Ovary (tissue), 9 donors: ENCODE measurements around the gene TLN1. TPM values are rescaled to one million over a fixed set of nuclear protein-coding genes. Genes with fewer than 3 reads are reported as not detected.

ENCODE experiments used
- DNase-seq, 5 donors: peaks; one replicate each; pipeline ENCODE4 v3.0.0-alpha.2; 2019 to 2020
- H3K27ac ChIP-seq, 2 donors: fragments of 200-600 bp; one replicate each; pipeline versions ENCODE4 v1.5.1 to v1.8.0; 2019 to 2022
- H3K27me3 ChIP-seq: fragments of 200-600 bp; one replicate; pipeline ENCODE4 v1.8.0; 2022
- H3K36me3 ChIP-seq: fragments of 200-600 bp; sonication (generic); one replicate; pipeline ENCODE4 v1.5.1; 2019
- H3K4me1 ChIP-seq: one replicate; pipeline ENCODE4 v1.8.1; 2013; ENCODE audit warnings: mild to moderate bottlenecking, moderate library complexity; ENCODE audit not compliant: insufficient read depth
- H3K4me3 ChIP-seq: fragments of 200-600 bp; sonication (generic); one replicate; pipeline ENCODE4 v1.5.1; 2017
- H3K9me3 ChIP-seq, 2 donors: fragments of 200-600 bp in 1 of 2; sonication (generic) in 1 of 2; one replicate each; pipeline versions ENCODE4 v1.5.1 to v1.8.1; 2013 to 2019; ENCODE audit warnings: mild to moderate bottlenecking in 1 of 2, moderate library complexity in 1 of 2
- CTCF ChIP-seq, 3 donors: fragments of 450-650 bp in 2 of 3; fragments of 200-600 bp in 1 of 3; IDR thresholded peaks; one replicate each; pipeline versions ENCODE4 v1.5.1 to v1.8.0; 2016 to 2022; ENCODE audit warnings: antibody characterized with exemption in 3 of 3, mild to moderate bottlenecking in 1 of 3
- EP300 ChIP-seq: sonication (generic); formaldehyde crosslinking; IDR thresholded peaks from one replicate; pipeline ENCODE4 v1.6.1; 2017; ENCODE audit warnings: antibody characterized with exemption
- POLR2A ChIP-seq: fragments of 450-650 bp; IDR thresholded peaks from one replicate; pipeline ENCODE4 v1.6.1; 2017; ENCODE audit warnings: antibody characterized with exemption, mild to moderate bottlenecking, moderate library complexity
- WGBS, 3 donors: extraction: QIAGEN DNeasy Blood & Tissue Kit in 1 of 3; methylation state at CpG; one replicate each; pipeline versions ENCODE4 v1.1.5 to v1.1.7; 2013 to 2017; 5-methylcytosine and 5-hydroxymethylcytosine counted together
- intact Hi-C, 4 donors: fragments of 100-400 bp; cut with DNase I; formaldehyde crosslinking; loops; one replicate each; pipeline versions ENCODE4 v1.11.0 to v1.15.1; 2022 to 2023
- polyA plus RNA-seq, 2 donors: library from polyadenylated mRNA; stranded (reverse); fragments of 200-250 nt in 1 of 2; fragments of 350-450 nt in 1 of 2; fragmentation: Illumina TruSeq in 1 of 2; extraction: RNeasy Lipid Tissue Mini Kit (QIAGEN cat#74804) in 1 of 2; gene quantifications; one replicate each; pipeline ENCODE4 v1.2.3, GENCODE V29; 2013 to 2014
- total RNA-seq, 7 donors: library from RNA; depleted of rRNA in 2 of 7; stranded (reverse); fragments of >200 nt in 2 of 7; fragmentation: NEBNext Ultra II Directional in 3 of 7; extraction: Animal tissue kit (Norgen Biotek cat#: 25700) in 3 of 7; gene quantifications; one replicate each; pipeline versions ENCODE4 v1.1.0 to v1.2.4, GENCODE V29; 2016 to 2023
- donor health status: DM: no; HTN: no; CAD: no; lungs with moderate emphysema.
- donor health status: DM: no; HTN: no; CAD: no.
- donor health status: Bipolar disorder and iron deficiency.
- donor health status: DM: yes; HTN: yes; CAD: no.
- donor health status: DM: no; HTN: no; CAD: no.
- donor health status: DM: yes; HTN: yes; CAD: no.

Gene TLN1
- total and polyA plus RNA-seq, 9 donors: 106 to 344 (median 271) TPM

GRCh38 chr9:35714123-35714522, 17.9 kb downstream of the TLN1 start:
- WGBS, 3 donors: 91 to 93% (median 92%) methylated on average over 6 of the region's 6 CpGs
- TF ChIP-seq EP300: no peak
- no peak for TF ChIP-seq POLR2A
- TF ChIP-seq CTCF (IDR thresholded peaks at IDR 0.05): no peak
- no peaks in the 10 kb centered on the region for H3K36me3 ChIP-seq
- H3K4me1 ChIP-seq: no peaks in the 10 kb centered on the region
- H3K27ac ChIP-seq: no peak overlapping the region
- no peak overlapping the region for H3K4me3 ChIP-seq
- DNase-seq: no peak
- H3K27me3 ChIP-seq: no peaks in the 10 kb centered on the region
- intact Hi-C loops: no loop called here
- H3K9me3 ChIP-seq: no peaks in the 10 kb centered on the region

- H3K4me3 ChIP-seq: no peak overlapping the region
- TF ChIP-seq EP300: no peak
- TF ChIP-seq POLR2A: no peak
- no peak for TF ChIP-seq CTCF (IDR thresholded peaks at IDR 0.05)
- no peak for DNase-seq
- no peaks in the 10 kb centered on the region for H3K36me3 ChIP-seq
- no peaks in the 10 kb centered on the region for H3K27me3 ChIP-seq
- whole genome bisulfite sequencing, 3 donors: 87 to 93% (median 90%) methylated on average over 3 of the region's 3 CpGs
- intact Hi-C loops: no loop called here
- H3K4me1 ChIP-seq: no peaks in the 10 kb centered on the region
- no peaks in the 10 kb centered on the region for H3K9me3 ChIP-seq
- H3K27ac ChIP-seq: no peak overlapping the region
Observed at GRCh38 chr9:35713578-35713977, 18.4 kb downstream of the TLN1 start.

GRCh38 chr9:35712762-35713400, 19.1 kb downstream of the TLN1 start:
- no peak overlapping the region for H3K27ac ChIP-seq
- H3K9me3 ChIP-seq: no peaks in the 10 kb centered on the region
- DNase-seq: no peak
- intact Hi-C loops: no loop called here
- no peaks in the 10 kb centered on the region for H3K4me1 ChIP-seq
- H3K27me3 ChIP-seq: no peaks in the 10 kb centered on the region
- H3K4me3 ChIP-seq: no peak overlapping the region
- TF ChIP-seq EP300 (no peak), POLR2A (no peak), CTCF (IDR thresholded peaks at IDR 0.05) (no peak)
- 87 to 89% (median 88%) methylated on average over 11 of the region's 11 CpGs for WGBS, 3 donors
- H3K36me3 ChIP-seq: no peaks in the 10 kb centered on the region

GRCh38 chr9:35711501-35712428, 20.2 kb downstream of the TLN1 start:
- Histone ChIP-seq H3K4me1 (no peaks in the 10 kb centered on the region), H3K27ac (no peak overlapping the region), H3K4me3 (no peak overlapping the region), H3K36me3 (no peaks in the 10 kb centered on the region), H3K27me3 (no peaks in the 10 kb centered on the region), H3K9me3 (no peaks in the 10 kb centered on the region)
- intact Hi-C loops: no loop called here
- WGBS, 3 donors: 82 to 89% (median 86%) methylated on average over 21 of the region's 21 CpGs
- TF ChIP-seq CTCF (IDR thresholded peaks at IDR 0.05) (no peak), POLR2A (no peak), EP300 (no peak)
- no peak for DNase-seq
